MM.1S (cell line): Measurements from ENCODE around the gene BCOR.
A peak's percentile ranks its signal among the peaks of the same experiment; 100 is the strongest.

Experiments
- DNase-seq: peaks from one replicate; pipeline ENCODE4 v3.0.0-alpha.2; 2015
- H2AFZ ChIP-seq: fragments of 300-600 bp; sonication (generic); 2 replicates; pipeline ENCODE4 v1.6.0; 2016; ENCODE audit warnings: antibody characterized with exemption, low read length
- H3F3A ChIP-seq: fragments of 300-600 bp; sonication (generic); 2 replicates; pipeline ENCODE4 v1.6.1; 2016; ENCODE audit warnings: mild to moderate bottlenecking, antibody characterized with exemption, low read length, moderate library complexity, mixed read lengths; ENCODE audit not compliant: insufficient read depth
- H3K27ac ChIP-seq: fragments of 300-600 bp; sonication (generic); 2 replicates; pipeline ENCODE4 v1.5.1; 2016; ENCODE audit warnings: mild to moderate bottlenecking, low read length
- H3K27me3 ChIP-seq: fragments of 300-600 bp; sonication (generic); replicated peaks from 2 replicates; pipeline ENCODE4 v1.6.0; 2016; ENCODE audit warnings: low read length; ENCODE audit not compliant: insufficient read depth
- H3K36me3 ChIP-seq: fragments of 300-600 bp; sonication (generic); replicated peaks from 2 replicates; pipeline ENCODE4 v1.6.1; 2016; ENCODE audit warnings: mild to moderate bottlenecking, low read length, mixed read lengths; ENCODE audit not compliant: insufficient read depth
- H3K4me1 ChIP-seq: fragments of 300-600 bp; sonication (generic); 2 replicates; pipeline ENCODE4 v1.6.1; 2016; ENCODE audit warnings: low read length, mixed read lengths
- H3K4me2 ChIP-seq: fragments of 300-600 bp; sonication (generic); 2 replicates; pipeline ENCODE4 v1.6.0; 2016; ENCODE audit warnings: low read depth, low read length
- H3K4me3 ChIP-seq: fragments of 300-600 bp; sonication (generic); 2 replicates; pipeline ENCODE4 v1.5.1; 2016; ENCODE audit warnings: low read length, mixed read lengths
- H3K79me2 ChIP-seq: fragments of 300-600 bp; sonication (generic); 2 replicates; pipeline ENCODE4 v1.6.1; 2016; ENCODE audit warnings: mixed run types, low read length, mixed read lengths
- H3K9ac ChIP-seq: fragments of 300-600 bp; sonication (generic); 2 replicates; pipeline ENCODE4 v1.6.1; 2016; ENCODE audit warnings: low read length, mixed read lengths
- H3K9me2 ChIP-seq: fragments of 300-600 bp; sonication (generic); replicated peaks from 2 replicates; pipeline ENCODE4 v1.6.1; 2016; ENCODE audit warnings: mild to moderate bottlenecking, low read length, mixed read lengths; ENCODE audit not compliant: insufficient read depth
- H3K9me3 ChIP-seq: fragments of 300-600 bp; sonication (generic); replicated peaks from 2 replicates; pipeline ENCODE4 v1.6.1; 2016; ENCODE audit warnings: mild to moderate bottlenecking, low read length, mixed read lengths; ENCODE audit not compliant: insufficient read depth
- H4K20me1 ChIP-seq: fragments of 300-600 bp; sonication (generic); 2 replicates; pipeline ENCODE4 v1.6.1; 2016; ENCODE audit warnings: mild to moderate bottlenecking, low read length, moderate library complexity, mixed read lengths; ENCODE audit not compliant: insufficient read depth
- EZH2 ChIP-seq: fragments of 300-600 bp; sonication (generic); optimal IDR thresholded peaks from 2 replicates; pipeline ENCODE3; 2017; ENCODE audit warnings: low read depth, mild to moderate bottlenecking, antibody characterized with exemption, low read length, mixed read lengths
- EZH2phosphoT487 ChIP-seq: fragments of 300-600 bp; sonication (generic); IDR thresholded peaks from 2 replicates; pipeline ENCODE4 v1.6.1; 2018; ENCODE audit warnings: antibody characterized with exemption, low read length
- TF ChIP-seq, protein P1 (sequence below): fragments of 300-600 bp; sonication (generic); IDR thresholded peaks from 2 replicates; pipeline ENCODE4 v1.5.1; 2016; ENCODE audit warnings: antibody characterized with exemption, low read length, mixed read lengths

The BCOR gene

GRCh38 chrX:40100537-40101429, 3.0 kb upstream of the BCOR start:
- H3K4me1 ChIP-seq = peaks cover 22% of the 10 kb centered on the region

DNA sequence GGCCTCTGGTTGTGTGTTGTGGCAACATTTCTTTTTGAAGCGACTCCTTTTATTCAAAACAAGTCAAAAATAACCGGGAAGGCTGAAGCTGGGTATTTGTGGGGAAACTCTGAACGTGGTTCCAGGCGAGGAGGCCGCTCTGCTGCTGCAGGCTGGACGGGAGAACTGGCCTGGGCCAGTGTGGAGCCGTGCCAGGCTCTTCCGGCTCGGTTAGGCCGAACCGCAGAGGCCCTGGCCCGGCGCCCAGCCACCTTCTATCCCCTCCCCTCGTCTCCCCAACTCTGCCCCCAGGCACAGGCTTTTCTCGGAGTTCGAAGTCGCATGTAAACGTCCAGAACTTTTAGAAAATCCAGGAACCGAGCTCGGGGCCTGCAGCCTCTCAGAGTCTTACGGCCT, 2.4 kb upstream of the BCOR start:
- H3K27ac ChIP-seq = peak overlapping the region; percentile 94
- H3K9me3 ChIP-seq = no peaks in the 10 kb centered on the region
- no peaks in the 10 kb centered on the region for H3K27me3 ChIP-seq
- peaks cover 40% of the 10 kb centered on the region for H3K79me2 ChIP-seq
- DNase-seq = peak; percentile 27
- no peaks in the 10 kb centered on the region for H3K9me2 ChIP-seq
- no peaks in the 10 kb centered on the region for H3K36me3 ChIP-seq
- peaks cover 22% of the 10 kb centered on the region for H3K4me1 ChIP-seq
- TF ChIP-seq EZH2phosphoT487 = no peak
- TF ChIP-seq, protein P1, sequence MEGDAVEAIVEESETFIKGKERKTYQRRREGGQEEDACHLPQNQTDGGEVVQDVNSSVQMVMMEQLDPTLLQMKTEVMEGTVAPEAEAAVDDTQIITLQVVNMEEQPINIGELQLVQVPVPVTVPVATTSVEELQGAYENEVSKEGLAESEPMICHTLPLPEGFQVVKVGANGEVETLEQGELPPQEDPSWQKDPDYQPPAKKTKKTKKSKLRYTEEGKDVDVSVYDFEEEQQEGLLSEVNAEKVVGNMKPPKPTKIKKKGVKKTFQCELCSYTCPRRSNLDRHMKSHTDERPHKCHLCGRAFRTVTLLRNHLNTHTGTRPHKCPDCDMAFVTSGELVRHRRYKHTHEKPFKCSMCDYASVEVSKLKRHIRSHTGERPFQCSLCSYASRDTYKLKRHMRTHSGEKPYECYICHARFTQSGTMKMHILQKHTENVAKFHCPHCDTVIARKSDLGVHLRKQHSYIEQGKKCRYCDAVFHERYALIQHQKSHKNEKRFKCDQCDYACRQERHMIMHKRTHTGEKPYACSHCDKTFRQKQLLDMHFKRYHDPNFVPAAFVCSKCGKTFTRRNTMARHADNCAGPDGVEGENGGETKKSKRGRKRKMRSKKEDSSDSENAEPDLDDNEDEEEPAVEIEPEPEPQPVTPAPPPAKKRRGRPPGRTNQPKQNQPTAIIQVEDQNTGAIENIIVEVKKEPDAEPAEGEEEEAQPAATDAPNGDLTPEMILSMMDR = no peak
- no peak for TF ChIP-seq EZH2
- peaks cover 3% of the 10 kb centered on the region; the same call in 1 of the 2 replicates for H4K20me1 ChIP-seq
- peak overlapping the region; percentile 60; the same call in 1 of the 2 replicates for H3K4me2 ChIP-seq
- H3K9ac ChIP-seq = peak overlapping the region; percentile 65
- no peak overlapping the region for H3K4me3 ChIP-seq
- H3F3A ChIP-seq = peaks cover 28% of the 10 kb centered on the region
- no peak overlapping the region for H2AFZ ChIP-seq

More at GRCh38 chrX:40100537-40101429, 3.0 kb upstream of the BCOR start:
- H3K79me2 ChIP-seq = peaks cover 39% of the 10 kb centered on the region
- H3K27ac ChIP-seq = peak overlapping the region; percentile 94
- H3K4me3 ChIP-seq = no peak overlapping the region
- no peak for DNase-seq
- H3K9me2 ChIP-seq = no peaks in the 10 kb centered on the region
- H3K36me3 ChIP-seq = no peaks in the 10 kb centered on the region
- H3K9me3 ChIP-seq = no peaks in the 10 kb centered on the region
- peak overlapping the region; percentile 60 for H3K4me2 ChIP-seq
- H2AFZ ChIP-seq = no peak overlapping the region
- TF ChIP-seq, protein P1 = no peak
- TF ChIP-seq EZH2phosphoT487 = no peak
- no peak for TF ChIP-seq EZH2
- H4K20me1 ChIP-seq = no peaks in the 10 kb centered on the region
- peak overlapping the region; percentile 65; the same call in 1 of the 2 replicates for H3K9ac ChIP-seq
- no peaks in the 10 kb centered on the region for H3K27me3 ChIP-seq
- H3F3A ChIP-seq = peaks cover 28% of the 10 kb centered on the region

DNA sequence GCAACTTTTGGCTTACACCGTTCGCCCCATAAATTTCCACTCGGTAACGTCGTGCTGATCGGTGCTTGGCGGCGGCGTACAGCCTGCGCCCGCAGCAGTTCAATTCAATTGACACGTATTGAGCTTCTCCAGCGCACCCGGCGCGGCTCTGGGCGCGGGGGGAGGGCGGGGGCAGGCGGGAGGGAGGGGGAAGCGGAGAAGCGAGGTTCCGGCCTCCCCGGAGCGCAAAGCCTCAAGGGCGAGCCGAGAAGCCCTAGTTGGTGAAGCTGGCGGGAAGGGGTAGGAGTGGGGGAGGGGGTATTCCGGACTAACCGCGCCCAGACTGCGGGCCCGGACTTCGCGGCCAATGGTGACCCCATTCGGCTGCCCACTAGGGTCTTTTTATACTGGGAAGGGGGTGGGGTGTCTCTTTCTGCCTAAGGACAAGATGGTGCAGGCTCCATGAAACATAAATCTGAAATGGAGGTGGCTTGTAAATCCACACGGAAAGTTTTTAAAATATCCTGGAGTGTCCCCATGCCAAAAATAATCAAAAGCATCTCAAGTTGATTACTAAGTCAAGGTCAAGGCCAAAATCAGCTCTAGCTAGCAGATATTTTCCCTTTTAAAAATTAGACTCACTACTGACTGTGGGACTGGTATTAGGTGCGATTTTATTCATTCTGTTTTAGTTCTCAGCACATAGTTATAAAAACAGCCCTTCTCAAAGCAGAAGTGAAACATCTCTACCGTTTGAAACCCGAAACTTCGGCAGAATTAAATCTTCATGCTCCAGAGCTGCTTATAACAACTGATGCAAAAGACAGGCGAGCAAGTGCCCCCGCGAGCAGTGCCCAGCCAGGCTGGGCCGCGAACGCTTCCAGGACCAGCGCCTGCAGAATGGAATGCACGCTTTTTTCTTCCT, 1.5 kb upstream of the BCOR start:
- H3K36me3 ChIP-seq = no peaks in the 10 kb centered on the region
- peaks cover 45% of the 10 kb centered on the region for H3K79me2 ChIP-seq
- H3K4me1 ChIP-seq = peaks cover 22% of the 10 kb centered on the region
- H2AFZ ChIP-seq = no peak overlapping the region
- peak overlapping the region; percentile 94 for H3K27ac ChIP-seq
- peak overlapping the region; percentile 69 for H3K4me3 ChIP-seq
- TF ChIP-seq EZH2 (no peak), EZH2phosphoT487 (no peak)
- TF ChIP-seq, protein P1 = no peak
- H3F3A ChIP-seq = peaks cover 28% of the 10 kb centered on the region
- peaks cover 9% of the 10 kb centered on the region; the same call in 1 of the 2 replicates for H4K20me1 ChIP-seq
- H3K9me3 ChIP-seq = no peaks in the 10 kb centered on the region
- H3K27me3 ChIP-seq = no peaks in the 10 kb centered on the region
- peak overlapping the region; percentile 92 for H3K9ac ChIP-seq
- H3K4me2 ChIP-seq = peak overlapping the region; percentile 78; the same call in 1 of the 2 replicates
- peak; percentile 72 for DNase-seq
- H3K9me2 ChIP-seq = no peaks in the 10 kb centered on the region
